ENCODE data around the gene KCNB1.

GRCh38 chr20:49318430-49319207 lies 163.8 kb downstream of the KCNB1 start:
- TF ChIP-seq CTCF (IDR thresholded peaks at IDR 0.05; ENCODE audit: low read depth, low read length, poor library complexity, severe bottlenecking), result no peak
- no peak for TF ChIP-seq EZH2phosphoT487 (IDR thresholded peaks at IDR 0.05; ENCODE audit: borderline replicate concordance, low read length)

Data from DOHH2 (cell line).